ENCODE results near the gene DIO3. TPM values are rescaled to one million over a fixed set of nuclear protein-coding genes. Genes with fewer than 3 reads are reported as not detected.
"Not testable (repeated sequence)": the region's sequence is repeated elsewhere in the genome, so short reads cannot be mapped to it uniquely, and the experiment has no call there.

The DIO3 gene
- polyA plus RNA-seq, 1 experiment: not detected

- POLR2A ChIA-PET: no interaction called here
- DNase-seq (ENCODE audit: low read depth, low spot score): no peak
- H3K27ac ChIP-seq (ENCODE audit: low read depth, low read length): no peak overlapping the region
- H3K4me3 ChIP-seq (ENCODE audit: low read depth, low read length): no peak overlapping the region
- H3K27me3 ChIP-seq (ENCODE audit: control insufficient read depth, insufficient read depth, low read length): peaks cover 2% of the 10 kb centered on the region
- CTCF ChIA-PET: no interaction called here
- TF ChIP-seq CTCF (IDR thresholded peaks at IDR 0.05; ENCODE audit: low read depth, low read length): no peak
- H3K9me3 ChIP-seq (ENCODE audit: control insufficient read depth, insufficient read depth, low read length): no peaks in the 10 kb centered on the region; the same call in 1 of the 2 replicates
Measured at GRCh38 chr14:101552786-101553231, 8.5 kb upstream of the DIO3 start.

GRCh38 chr14:101553393-101553792 is 7.9 kb upstream of the DIO3 start:
- Histone ChIP-seq H3K4me3 (ENCODE audit: low read depth, low read length) (no peak overlapping the region), H3K9me3 (ENCODE audit: control insufficient read depth, insufficient read depth, low read length) (no peaks in the 10 kb centered on the region; the same call in 1 of the 2 replicates), H3K27me3 (ENCODE audit: control insufficient read depth, insufficient read depth, low read length) (peaks cover 5% of the 10 kb centered on the region), H3K27ac (ENCODE audit: low read depth, low read length) (no peak overlapping the region)
- DNase-seq (ENCODE audit: low read depth, low spot score): no peak
- no peak for TF ChIP-seq CTCF (IDR thresholded peaks at IDR 0.05; ENCODE audit: low read depth, low read length)
- POLR2A ChIA-PET: no interaction called here
- CTCF ChIA-PET: no interaction called here

- CTCF ChIA-PET: no interaction called here
- Histone ChIP-seq H3K27ac (ENCODE audit: low read depth, low read length) (no peak overlapping the region), H3K27me3 (ENCODE audit: control insufficient read depth, insufficient read depth, low read length) (peaks cover 8% of the 10 kb centered on the region), H3K4me3 (ENCODE audit: low read depth, low read length) (no peak overlapping the region), H3K9me3 (ENCODE audit: control insufficient read depth, insufficient read depth, low read length) (no peaks in the 10 kb centered on the region; the same call in 1 of the 2 replicates)
- POLR2A ChIA-PET: no interaction called here
- DNase-seq (ENCODE audit: low read depth, low spot score): no peak
- no peak for TF ChIP-seq CTCF (IDR thresholded peaks at IDR 0.05; ENCODE audit: low read depth, low read length)
Measured at GRCh38 chr14:101553931-101554330, 7.4 kb upstream of the DIO3 start.

- H3K27me3 ChIP-seq (ENCODE audit: control insufficient read depth, insufficient read depth, low read length): peaks cover 20% of the 10 kb centered on the region
- no peaks in the 10 kb centered on the region; the same call in 1 of the 2 replicates for H3K9me3 ChIP-seq (ENCODE audit: control insufficient read depth, insufficient read depth, low read length)
- H3K4me3 ChIP-seq (ENCODE audit: low read depth, low read length): no peak overlapping the region
- no peak for TF ChIP-seq CTCF (IDR thresholded peaks at IDR 0.05; ENCODE audit: low read depth, low read length)
- DNase-seq (ENCODE audit: low read depth, low spot score): no peak
- H3K27ac ChIP-seq (ENCODE audit: low read depth, low read length): no peak overlapping the region
- CTCF ChIA-PET: no interaction called here
- POLR2A ChIA-PET: no interaction called here
Measured at GRCh38 chr14:101554991-101555668, 6.2 kb upstream of the DIO3 start.

- POLR2A ChIA-PET; H3K27ac ChIP-seq (ENCODE audit: low read depth, low read length); H3K9me3 ChIP-seq (ENCODE audit: control insufficient read depth, insufficient read depth, low read length); CTCF ChIA-PET; H3K4me3 ChIP-seq (ENCODE audit: low read depth, low read length); DNase-seq (ENCODE audit: low read depth, low spot score): not testable (repeated sequence)
- H3K27me3 ChIP-seq (ENCODE audit: control insufficient read depth, insufficient read depth, low read length): peaks cover 21% of the 10 kb centered on the region
Measured at GRCh38 chr14:101555669-101556043, 5.6 kb upstream of the DIO3 start.

Data from AG04450 (cell line).